Stimulated activated CD8-positive, alpha-beta memory T cell treated with anti-CD3 and anti-CD28 coated beads, Interleukin-15, amount 100 ng/mL, for 1 hour (primary cell): ENCODE measurements around the gene LPP.
"Not testable (repeated sequence)": the region's sequence is repeated elsewhere in the genome, so short reads cannot be mapped to it uniquely, and the experiment has no call there.

Experiments
- DNase-seq: peaks from one replicate; pipeline ENCODE4 v3.0.0-alpha.2; 2020; ENCODE audit warnings: low read depth

LPP gene

GRCh38 chr3:188680189-188680588, 526.2 kb downstream of the LPP start:
- DNase-seq, result no peak

- no peak for DNase-seq
Observed at GRCh38 chr3:188680605-188681004, 526.6 kb downstream of the LPP start.

GRCh38 chr3:188682316-188682715, 528.4 kb downstream of the LPP start:
- DNase-seq, result no peak

GRCh38 chr3:188683032-188683521, 529.1 kb downstream of the LPP start:
- no peak for DNase-seq

GRCh38 chr3:188684276-188684675, 530.3 kb downstream of the LPP start:
- DNase-seq, result no peak

- no peak for DNase-seq
Observed at GRCh38 chr3:188685789-188686188, 531.8 kb downstream of the LPP start.

- no peak for DNase-seq
Observed at GRCh38 chr3:188686324-188686723, 532.4 kb downstream of the LPP start.

GRCh38 chr3:188687389-188687788, 533.4 kb downstream of the LPP start:
- DNase-seq, result no peak

GRCh38 chr3:188689101-188689574, 535.2 kb downstream of the LPP start:
- DNase-seq, result no peak

- no peak for DNase-seq
Observed at GRCh38 chr3:188690064-188690463, 536.1 kb downstream of the LPP start.

GRCh38 chr3:188691004-188691403, 537.0 kb downstream of the LPP start:
- no peak for DNase-seq

- DNase-seq, result no peak
Observed at GRCh38 chr3:188691665-188692064, 537.7 kb downstream of the LPP start.

GRCh38 chr3:188692700-188693099, 538.7 kb downstream of the LPP start:
- DNase-seq, result no peak

- no peak for DNase-seq
Observed at GRCh38 chr3:188693435-188693834, 539.5 kb downstream of the LPP start.

- no peak for DNase-seq
Observed at GRCh38 chr3:188695241-188695640, 541.3 kb downstream of the LPP start.

- no peak for DNase-seq
Observed at GRCh38 chr3:188697127-188697526, 543.2 kb downstream of the LPP start.

- no peak for DNase-seq
Observed at GRCh38 chr3:188698436-188698835, 544.5 kb downstream of the LPP start.

- no peak for DNase-seq
Observed at GRCh38 chr3:188700501-188700900, 546.5 kb downstream of the LPP start.

GRCh38 chr3:188700918-188701317, 547.0 kb downstream of the LPP start:
- no peak for DNase-seq

- DNase-seq, result no peak
Observed at GRCh38 chr3:188701485-188701969, 547.6 kb downstream of the LPP start.

GRCh38 chr3:188702028-188702427, 548.1 kb downstream of the LPP start:
- DNase-seq, result not testable (repeated sequence)

- no peak for DNase-seq
Observed at GRCh38 chr3:188706176-188706575, 552.2 kb downstream of the LPP start.

- DNase-seq, result no peak
Observed at GRCh38 chr3:188706599-188706998, 552.6 kb downstream of the LPP start.
